Measurements from ENCODE around the gene MAFF. TPM values are rescaled to one million over a fixed set of nuclear protein-coding genes. Genes with fewer than 3 reads are reported as not detected.

Gene MAFF
- total RNA-seq, 1 donor from 2014 or later, result 4.7 TPM

DNA sequence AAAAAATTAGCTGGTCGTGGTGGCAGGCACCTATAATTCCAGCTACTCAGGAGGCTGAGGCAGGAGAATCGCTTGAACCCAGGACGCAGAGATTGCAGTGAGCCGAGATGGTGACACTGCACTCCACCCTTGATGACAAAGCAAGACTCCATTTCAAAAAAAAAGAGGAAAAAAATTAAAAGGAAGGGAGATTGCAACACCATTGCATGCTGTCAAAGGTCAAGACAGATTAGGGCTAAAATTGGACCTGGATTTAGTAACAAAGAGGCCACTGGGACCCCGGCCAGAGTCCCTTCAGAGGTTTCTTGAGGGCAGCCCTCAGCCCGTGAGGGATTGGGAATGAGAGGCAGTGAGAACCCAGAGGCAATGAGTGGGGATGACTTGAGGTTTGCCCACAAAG lies 8.2 kb upstream of the MAFF start:
- Histone ChIP-seq H3K27me3 (ENCODE audit: low read depth) (no peaks in the 10 kb centered on the region), H3K9me3 (replicated peaks) (no peaks in the 10 kb centered on the region), H3K4me3 (no peak overlapping the region), H3K27ac (replicated peaks) (no peak overlapping the region), H3K36me3 (no peaks in the 10 kb centered on the region), H3K4me1 (peaks cover 13% of the 10 kb centered on the region)
- intact Hi-C loops (cut with micrococcal nuclease), result no loop called here
- TF ChIP-seq, protein P1, sequence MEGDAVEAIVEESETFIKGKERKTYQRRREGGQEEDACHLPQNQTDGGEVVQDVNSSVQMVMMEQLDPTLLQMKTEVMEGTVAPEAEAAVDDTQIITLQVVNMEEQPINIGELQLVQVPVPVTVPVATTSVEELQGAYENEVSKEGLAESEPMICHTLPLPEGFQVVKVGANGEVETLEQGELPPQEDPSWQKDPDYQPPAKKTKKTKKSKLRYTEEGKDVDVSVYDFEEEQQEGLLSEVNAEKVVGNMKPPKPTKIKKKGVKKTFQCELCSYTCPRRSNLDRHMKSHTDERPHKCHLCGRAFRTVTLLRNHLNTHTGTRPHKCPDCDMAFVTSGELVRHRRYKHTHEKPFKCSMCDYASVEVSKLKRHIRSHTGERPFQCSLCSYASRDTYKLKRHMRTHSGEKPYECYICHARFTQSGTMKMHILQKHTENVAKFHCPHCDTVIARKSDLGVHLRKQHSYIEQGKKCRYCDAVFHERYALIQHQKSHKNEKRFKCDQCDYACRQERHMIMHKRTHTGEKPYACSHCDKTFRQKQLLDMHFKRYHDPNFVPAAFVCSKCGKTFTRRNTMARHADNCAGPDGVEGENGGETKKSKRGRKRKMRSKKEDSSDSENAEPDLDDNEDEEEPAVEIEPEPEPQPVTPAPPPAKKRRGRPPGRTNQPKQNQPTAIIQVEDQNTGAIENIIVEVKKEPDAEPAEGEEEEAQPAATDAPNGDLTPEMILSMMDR (IDR thresholded peaks at IDR 0.05; ENCODE audit: borderline replicate concordance), result no peak
- peak; percentile 46 for DNase-seq

DNA sequence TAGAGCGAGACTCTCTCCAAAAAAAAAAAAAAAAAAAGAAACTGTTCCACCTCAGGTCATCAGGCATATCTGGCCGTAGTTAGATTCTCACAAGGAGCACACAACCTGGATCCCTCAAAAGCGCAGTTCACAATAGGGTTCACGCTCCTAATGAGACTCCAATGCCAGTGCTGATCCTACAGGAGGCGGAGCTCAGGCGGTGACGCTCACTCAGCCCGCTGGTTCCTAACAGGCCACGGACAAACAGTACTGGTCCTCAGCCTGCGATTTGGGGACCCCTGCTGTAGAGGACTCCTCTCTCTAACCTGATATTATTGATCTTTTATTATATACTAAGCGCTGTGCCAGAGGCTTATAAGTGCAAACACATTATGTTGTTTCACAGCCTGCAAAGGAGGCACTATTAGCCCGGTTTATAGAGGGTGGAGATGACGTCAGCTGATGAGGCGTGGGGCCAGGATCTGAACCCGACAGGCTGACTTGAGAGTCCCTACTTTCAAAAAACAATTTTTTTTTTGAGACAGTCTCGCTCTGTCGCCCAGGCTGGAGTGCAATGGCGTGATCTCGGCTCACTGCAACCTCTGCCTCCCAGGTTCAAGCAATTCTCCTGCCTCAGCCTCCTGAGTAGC lies 4.9 kb upstream of the MAFF start:
- TF ChIP-seq, protein P1 (IDR thresholded peaks at IDR 0.05; ENCODE audit: borderline replicate concordance), result no peak
- Histone ChIP-seq H3K36me3 (no peaks in the 10 kb centered on the region), H3K27me3 (ENCODE audit: low read depth) (no peaks in the 10 kb centered on the region), H3K27ac (replicated peaks) (no peak overlapping the region), H3K9me3 (replicated peaks) (no peaks in the 10 kb centered on the region), H3K4me3 (no peak overlapping the region), H3K4me1 (peaks cover 19% of the 10 kb centered on the region)
- intact Hi-C loops (cut with micrococcal nuclease), result no loop called here
- no peak for DNase-seq

DNA sequence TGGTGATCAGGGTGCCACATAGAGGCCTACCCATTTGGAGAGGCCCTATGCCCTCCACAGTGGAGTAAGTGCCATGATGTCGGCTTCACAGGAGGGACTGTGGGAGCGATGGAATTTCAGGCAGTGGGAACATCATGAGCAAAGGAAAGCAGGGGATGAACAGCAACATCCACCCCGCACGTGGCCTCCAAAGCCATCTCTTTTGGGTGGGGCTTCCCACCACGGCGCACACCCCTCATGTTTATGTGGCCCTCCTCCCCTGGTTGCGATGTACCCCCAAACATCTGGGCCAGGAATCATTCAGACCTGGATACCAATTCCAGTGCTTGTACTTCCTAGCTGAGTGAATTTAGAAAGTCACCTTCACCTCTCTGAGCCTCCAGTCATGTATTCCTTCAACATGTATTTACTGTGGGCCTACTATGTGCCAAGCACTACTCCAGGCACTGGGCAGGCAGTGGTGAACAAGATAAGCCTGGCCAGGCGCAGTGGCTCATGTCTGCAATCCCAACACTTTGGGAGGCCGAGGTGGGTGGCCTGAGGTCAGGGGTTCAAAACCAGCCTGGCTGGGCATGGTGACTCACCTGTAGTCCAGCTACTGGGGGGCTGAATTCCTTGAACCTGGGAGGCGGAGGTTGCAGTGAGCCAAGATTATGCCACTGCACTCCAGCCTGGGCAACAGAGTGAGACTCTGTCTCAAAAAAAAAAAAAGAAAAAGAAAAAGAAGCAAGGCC lies 1.8 kb upstream of the MAFF start:
- Histone ChIP-seq H3K4me1 (peaks cover 36% of the 10 kb centered on the region), H3K4me3 (no peak overlapping the region), H3K36me3 (no peaks in the 10 kb centered on the region), H3K27me3 (ENCODE audit: low read depth) (no peaks in the 10 kb centered on the region), H3K9me3 (replicated peaks) (no peaks in the 10 kb centered on the region), H3K27ac (replicated peaks) (no peak overlapping the region)
- DNase-seq, result no peak
- intact Hi-C loops (cut with micrococcal nuclease), result no loop called here
- TF ChIP-seq, protein P1 (IDR thresholded peaks at IDR 0.05; ENCODE audit: borderline replicate concordance), result no peak

DNA sequence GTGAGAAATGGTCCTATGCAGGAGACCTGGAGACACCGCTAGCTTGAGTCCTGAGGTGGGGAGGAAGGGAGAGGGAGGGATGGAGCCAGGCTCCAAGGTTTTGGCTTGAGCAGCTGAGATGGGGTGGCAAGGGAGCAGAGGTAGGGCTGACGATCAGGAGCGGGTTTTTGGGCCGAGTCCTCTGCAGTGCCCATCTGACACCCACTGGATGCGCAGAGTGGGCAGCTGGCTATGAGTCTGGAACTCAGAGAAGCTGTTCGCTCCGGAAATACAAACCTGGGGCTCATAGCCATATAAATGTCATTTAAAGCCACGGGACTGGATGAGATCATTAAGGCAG lies 453 bp upstream of the MAFF start:
- Histone ChIP-seq H3K27ac (replicated peaks) (peak overlapping the region; percentile 97), H3K4me1 (peaks cover 42% of the 10 kb centered on the region), H3K36me3 (no peaks in the 10 kb centered on the region), H3K4me3 (peak overlapping the region; percentile 83), H3K27me3 (ENCODE audit: low read depth) (no peaks in the 10 kb centered on the region), H3K9me3 (replicated peaks) (no peaks in the 10 kb centered on the region)
- intact Hi-C loops (cut with micrococcal nuclease), result no loop called here
- TF ChIP-seq, protein P1 (IDR thresholded peaks at IDR 0.05; ENCODE audit: borderline replicate concordance), result no peak
- no peak for DNase-seq

DNA sequence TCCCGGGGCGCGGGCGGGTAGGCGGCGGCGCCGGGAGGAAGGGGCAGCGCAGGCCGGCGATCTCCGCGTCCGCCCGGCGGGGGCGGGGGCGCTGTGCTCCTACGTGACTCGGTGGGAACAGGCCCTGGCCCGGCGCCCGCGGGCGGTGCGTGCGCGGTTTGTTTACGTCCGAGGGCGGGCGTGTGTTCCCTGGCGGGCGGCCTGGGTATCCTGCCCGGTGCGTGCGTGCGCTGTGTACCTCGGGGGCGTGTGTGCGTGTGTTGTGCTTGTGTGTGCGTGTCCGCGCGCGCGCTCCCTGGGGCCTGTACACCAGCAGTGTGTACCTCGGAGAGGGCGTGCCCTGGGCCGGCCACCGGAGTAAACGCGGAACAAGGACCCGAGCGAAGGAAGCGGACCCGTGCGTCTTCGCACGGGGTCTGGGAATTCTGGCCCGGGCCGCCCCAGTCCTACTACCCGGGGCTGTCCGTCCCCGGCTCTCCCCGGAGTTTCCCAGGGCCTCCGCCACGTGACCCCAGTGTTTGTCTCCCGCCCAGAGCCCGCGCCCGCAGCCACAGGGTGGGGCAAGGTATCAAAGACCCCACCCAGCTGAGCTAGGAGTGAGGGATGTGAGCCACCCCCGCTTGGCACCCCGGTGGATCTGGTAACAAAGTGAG lies 769 bp downstream of the MAFF start:
- peak overlapping the region; percentile 83 for H3K4me3 ChIP-seq
- no peaks in the 10 kb centered on the region for H3K27me3 ChIP-seq (ENCODE audit: low read depth)
- peaks cover 42% of the 10 kb centered on the region for H3K4me1 ChIP-seq
- no peaks in the 10 kb centered on the region for H3K36me3 ChIP-seq
- TF ChIP-seq, protein P1 (IDR thresholded peaks at IDR 0.05; ENCODE audit: borderline replicate concordance), result peak; percentile 35
- peak; percentile 89 for DNase-seq
- intact Hi-C loops (cut with micrococcal nuclease), result no loop called here
- no peaks in the 10 kb centered on the region for H3K9me3 ChIP-seq (replicated peaks)
- H3K27ac ChIP-seq (replicated peaks), result peak overlapping the region; percentile 97
